A204.1 (cell line): ENCODE measurements around the gene RGN.
"Not testable (repeated sequence)": the region's sequence is repeated elsewhere in the genome, so short reads cannot be mapped to it uniquely, and the experiment has no call there.

Experiments used
- FAIRE-seq: peaks from 2 replicates; lab custom pipeline; 2012; peaks lifted over from hg19 to GRCh38; lab: Jason Lieb, UNC

Gene RGN

DNA sequence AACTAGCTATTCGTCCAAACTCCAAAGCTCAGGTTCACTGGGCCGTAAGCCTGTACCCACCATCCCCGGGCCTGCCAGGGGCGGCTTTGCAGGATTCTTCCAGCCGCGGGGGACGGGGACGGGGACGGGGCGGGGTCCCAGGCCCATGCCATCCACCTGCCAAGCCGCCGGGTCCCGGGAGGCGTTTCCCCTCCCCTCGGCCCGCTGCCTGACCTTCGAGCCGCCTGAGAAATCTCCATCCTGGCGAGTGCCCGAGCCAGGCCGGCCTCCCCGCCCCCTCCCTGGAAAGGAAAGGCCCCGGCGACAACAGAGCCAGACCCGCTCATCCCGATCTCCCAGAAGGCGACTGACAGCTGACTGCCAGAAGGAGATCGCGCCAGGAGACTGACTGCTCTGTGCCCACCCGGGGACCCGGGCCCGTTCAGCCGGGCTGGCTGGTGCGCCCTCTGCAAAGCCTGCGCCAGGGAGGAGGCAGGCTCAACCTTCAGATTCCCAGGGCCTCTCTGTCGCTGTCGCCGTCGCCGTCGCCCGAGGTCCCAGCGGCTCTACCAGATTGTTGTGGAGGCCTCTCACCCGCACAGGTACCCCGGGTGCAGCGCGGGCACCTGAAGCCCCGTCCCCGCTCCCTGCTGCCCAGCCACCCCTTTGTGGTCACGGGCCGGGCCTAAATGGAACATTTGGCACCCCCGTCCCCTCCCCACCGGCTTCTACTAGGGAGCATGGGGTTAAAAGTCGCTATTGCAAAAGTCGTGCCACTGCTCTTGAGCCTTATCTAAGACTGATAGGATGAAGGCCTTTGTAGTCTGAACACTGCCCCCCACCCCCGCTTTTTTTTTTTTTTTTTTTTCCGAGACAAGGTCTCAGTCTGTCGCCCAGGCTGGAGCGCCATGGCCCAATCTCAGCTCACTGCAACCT, at the start of gene RGN:
TSS of gene RGN (plus strand) at position 315 of the 915 bp plus-strand sequence. CDS start 2,702 bp downstream, outside the sequence.
- no peak for FAIRE-seq

DNA sequence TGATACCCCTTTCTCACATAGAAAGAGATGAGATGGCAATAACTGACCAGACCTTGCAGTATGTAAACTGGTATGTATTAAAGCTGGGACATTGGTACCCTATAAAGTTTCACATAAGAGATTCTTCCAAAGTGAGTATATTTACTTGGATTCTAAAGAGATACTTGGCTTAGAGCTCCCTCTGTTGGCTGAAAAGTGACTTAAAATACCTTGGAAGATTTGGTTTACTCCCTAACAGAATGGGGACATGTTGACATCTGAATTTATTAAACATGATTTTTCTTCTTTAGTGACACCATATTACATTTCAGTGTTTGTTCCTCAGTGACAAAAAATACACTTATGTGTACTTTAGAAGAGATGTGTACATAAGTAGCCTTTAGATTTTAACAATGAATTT, 47.9 kb upstream of the RGN start:
- FAIRE-seq: peak; percentile 98

DNA sequence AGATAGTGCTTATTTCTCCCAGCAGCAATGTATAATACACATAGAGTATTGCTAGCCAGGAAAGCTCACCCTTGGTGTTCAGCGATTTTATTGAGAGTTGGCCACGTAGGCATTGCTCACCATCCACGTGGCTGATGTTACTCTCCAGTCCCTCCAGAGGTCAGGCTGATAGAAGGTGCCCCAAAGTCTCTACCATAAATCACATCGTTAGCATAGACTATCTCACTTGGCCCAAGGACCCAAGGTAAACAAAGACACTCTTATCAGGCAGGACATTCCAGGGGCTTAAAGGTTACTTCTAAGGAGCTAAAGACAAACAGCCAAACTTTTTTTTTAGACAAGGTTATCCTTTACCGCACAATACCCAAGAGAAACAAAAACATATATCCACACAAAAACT, 30.3 kb upstream of the RGN start:
- no peak for FAIRE-seq

DNA sequence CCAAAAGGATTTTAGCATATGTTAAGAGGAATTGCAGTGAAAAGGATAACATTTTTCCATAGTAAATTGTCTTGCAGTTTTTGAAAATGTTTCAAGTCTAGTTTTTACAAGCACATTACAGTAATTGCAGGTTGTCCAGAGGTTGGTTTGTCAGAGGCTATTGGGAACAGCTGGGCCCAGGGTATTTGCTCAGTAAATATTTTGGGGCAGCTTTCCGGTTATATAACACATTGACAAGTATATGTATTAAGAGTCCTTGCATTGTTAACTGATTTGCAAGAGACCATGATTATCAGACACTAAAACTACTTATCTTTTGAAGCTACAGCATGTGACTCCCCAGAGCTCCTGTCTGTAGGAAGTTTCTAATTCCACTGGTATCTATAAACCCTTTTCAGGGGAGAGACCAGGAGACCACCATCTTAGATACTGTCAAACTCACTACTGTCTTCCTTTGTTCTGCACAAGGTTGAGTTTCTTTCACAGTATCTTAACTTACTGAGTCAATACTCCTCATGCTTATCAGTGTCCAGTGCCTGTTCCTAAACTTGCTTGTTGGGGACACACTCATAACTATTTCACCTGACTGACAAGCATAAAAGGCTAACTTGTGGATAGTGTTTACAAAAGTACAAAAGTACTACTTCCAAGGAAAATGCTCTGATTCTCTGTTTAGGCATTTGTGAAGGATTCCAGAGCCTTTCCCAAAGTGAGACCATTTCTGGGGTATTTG, 18.9 kb upstream of the RGN start:
- no peak for FAIRE-seq

DNA sequence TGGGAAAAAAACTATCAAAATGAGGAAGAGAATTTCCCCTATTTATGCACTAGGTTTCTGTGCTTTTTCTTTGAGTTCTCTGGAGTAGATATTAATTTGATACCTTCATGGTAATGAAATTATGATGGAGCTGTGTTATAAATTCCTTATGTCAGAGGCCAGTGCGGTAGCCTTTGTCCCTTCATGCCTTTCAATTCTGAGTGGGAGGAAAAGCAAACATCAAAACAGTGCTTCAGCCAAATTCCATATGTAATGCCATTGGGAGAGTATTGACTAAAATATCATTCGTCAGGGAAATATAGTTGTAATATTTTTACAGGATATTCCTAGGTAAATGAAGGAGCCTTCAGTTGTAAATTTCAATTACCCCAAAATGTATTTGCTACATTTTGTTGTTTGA, 17.5 kb upstream of the RGN start:
- FAIRE-seq: no peak

DNA sequence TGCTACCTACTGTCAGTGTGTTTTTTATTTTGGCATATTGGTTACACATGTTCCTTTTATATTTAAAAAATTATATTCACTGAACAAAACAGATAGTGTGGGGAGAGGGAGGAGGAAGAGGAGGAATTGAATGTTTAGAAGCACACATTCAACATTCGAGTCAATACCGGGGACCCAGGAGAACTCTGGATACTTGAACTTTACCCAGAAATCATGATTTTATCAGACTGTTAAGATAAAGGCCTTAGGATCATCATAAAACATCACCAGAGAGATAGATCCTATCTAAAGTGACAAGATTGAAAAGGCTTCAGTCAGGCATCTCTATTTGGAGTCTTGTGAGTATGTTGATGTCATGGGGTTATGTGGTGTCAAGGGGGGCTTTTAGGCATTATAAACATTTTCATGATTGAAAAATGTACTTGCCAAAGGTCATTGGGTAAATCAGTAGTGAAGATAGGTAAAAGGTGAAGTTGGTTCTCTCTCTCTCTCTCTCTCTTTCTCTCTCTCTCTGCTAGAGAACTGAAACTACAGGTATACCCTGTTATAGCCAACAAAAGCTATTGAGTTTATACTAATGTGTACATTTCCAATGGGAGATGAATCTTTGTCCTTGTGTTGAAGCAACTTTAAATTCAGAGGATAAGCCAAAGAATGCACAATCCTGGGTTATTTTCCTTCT, 16.9 kb upstream of the RGN start:
- FAIRE-seq: no peak

DNA sequence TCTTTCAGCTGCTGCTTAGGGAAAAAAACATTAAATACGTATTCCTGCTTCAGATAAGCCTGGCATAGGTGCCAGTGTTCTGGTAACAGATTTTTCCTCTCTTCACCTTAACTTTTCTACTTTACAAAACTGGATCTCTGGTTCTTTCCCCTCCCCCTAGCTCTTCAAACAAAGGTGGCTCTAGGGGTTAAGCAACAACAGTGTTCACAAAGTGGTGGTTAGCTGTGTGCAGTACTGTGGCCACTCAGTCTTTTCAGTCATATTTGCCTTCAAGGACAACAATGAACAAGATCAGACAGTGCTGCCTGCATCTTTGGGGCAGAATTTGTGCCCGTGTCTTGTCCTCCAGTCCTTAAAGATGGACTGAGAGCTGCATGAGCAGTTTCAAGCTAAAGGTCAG, 15.1 kb upstream of the RGN start:
- no peak for FAIRE-seq

DNA sequence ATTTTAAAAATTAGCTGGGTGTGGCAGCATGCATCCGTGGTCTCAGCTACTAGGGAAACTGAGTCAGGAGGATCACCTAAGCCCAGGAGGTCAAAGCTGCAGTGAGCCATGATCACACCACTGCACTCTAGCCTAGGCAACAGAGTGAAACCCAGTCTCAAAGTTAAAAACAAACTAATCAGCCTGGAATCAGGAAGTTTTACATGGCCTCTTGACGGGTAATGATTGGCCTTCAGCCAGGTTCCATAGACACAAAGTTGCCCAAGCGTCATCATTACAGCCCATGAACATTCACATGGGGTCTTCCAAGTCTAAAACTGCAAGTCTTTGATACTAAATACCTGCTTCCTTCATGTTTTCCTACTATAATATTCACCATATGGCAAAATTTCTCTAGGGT, 10.0 kb upstream of the RGN start:
- FAIRE-seq: no peak

DNA sequence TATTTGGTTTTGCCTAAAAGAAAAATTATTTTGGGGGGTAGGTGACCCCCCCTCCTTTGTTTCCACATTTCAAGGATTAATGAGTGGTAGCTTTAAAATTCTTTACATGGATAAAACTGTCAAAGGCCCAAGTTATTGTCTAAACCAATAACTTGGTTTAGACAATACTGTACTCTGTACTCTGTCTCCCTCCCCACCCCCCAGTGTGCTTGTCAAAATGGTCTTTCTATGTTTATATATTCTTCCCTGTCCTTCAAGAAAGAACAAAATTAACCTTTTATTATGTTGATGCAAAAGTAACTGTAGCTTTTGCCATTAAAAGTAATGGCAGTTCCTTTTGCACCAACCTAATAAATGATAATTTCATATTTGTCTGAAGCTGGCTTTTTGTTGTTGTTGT, 9.5 kb upstream of the RGN start:
- FAIRE-seq: no peak

DNA sequence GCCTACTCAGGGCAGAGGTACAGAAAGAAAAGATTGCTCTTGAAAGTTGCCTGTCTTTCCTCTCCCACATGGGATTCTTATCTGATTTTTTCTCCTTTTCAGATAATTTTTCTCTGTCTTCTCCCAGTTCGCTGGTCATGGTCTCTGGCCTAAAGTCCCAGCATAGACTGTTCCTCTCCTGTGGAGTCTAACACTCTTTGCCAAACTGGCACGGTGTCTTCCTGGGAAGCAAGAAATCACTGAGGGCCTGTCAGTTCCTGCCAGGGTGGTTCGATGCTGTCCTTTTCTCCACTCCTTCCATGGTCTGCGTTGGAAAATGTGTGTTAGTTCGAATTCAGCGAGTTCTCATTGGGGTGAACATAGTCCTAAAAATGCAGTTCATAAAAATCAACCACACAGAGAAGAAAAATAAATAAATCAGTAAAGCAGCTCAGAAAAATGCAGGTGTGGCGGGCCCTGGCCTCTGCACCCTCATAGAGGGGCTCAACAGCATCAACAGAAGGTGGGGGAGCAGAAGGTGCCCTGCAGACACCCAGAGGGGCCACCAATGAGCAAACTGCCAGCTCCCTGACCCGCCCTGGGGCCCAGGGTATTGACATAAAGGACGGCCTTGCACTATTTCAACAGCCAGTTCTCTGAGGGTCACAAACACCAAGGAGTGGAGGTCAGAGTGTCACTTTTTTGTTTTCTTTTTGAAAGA, 2.1 kb downstream of the RGN start:
- no peak for FAIRE-seq

DNA sequence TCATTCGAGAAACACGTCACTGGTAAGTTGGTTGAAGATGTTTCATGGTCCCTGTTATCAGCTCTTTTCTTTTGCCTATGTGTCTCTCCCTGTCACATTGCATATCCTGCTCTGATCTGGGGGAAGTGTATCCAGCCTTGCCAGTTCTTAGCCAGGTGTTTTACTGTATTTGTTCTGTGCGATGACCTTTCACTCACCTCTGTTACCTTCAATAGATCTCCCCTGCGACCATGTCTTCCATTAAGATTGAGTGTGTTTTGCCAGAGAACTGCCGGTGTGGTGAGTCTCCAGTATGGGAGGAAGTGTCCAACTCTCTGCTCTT, 2.6 kb downstream of the RGN start:
- FAIRE-seq: no peak

DNA sequence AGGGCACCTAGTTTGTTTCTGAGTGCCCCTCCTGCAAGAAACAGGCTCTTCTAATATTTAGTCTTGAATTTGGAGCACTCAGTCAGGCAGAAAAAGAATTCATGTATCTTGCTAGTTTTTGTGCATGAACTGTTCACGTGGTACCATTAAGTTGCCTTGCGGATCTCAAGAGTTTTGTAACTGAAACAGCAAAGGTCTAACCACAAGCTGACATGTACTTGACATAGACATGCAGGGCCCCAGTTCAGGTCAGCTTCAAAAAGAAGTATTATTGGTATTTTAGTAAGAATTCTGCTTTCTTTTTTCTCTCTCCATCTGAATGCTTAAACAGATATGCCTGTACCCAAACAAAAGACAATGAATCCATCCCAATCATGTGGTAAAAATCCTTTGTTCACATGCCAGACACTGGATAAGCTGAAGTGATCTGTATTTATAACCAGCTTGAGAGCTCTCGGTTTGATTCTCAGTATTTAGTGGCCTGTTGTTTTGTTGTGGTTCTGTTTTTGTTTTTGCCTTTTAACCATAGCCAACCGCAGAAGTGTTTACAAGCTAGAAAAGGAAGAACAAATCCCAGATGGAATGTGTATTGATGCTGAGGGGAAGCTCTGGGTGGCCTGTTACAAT, 13.0 kb downstream of the RGN start:
- no peak for FAIRE-seq

DNA sequence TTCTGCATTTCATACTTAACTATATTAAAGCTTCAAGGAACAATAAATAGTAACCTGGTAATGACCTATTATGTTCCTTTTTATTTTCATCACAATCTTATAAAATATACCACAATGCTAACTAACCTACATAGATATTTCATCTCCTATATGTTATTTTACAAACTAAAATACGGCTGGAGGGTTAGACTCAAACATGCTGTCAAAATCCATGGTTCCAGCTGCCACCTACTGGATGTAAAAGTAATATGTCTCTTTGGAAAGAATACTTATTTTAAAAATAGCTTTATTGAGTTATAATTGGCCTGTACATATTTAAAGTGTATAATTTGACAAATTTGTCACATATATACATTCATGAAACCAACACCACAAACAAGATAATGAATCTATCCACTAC, 15.0 kb downstream of the RGN start:
- FAIRE-seq: peak; percentile 99

DNA sequence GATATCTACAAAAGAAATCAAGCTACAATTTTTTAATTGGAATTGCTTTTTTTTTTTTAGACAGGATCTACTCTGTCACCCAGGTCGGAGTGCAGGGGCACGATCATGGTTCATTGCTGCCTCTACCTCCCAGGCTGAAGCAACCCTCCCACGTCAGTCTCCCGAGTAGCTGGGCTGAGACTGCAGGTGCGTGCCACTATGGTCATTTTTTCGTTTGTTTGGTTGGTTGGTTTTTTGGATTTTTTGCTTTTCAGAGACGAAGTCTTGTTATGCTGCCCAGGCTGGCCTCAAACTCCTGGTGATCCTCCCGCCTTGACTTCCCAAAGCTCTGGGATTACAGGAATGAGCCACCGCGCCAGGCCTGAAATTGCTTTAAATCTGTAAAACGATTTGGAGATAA, 15.6 kb downstream of the RGN start:
- FAIRE-seq: no peak

DNA sequence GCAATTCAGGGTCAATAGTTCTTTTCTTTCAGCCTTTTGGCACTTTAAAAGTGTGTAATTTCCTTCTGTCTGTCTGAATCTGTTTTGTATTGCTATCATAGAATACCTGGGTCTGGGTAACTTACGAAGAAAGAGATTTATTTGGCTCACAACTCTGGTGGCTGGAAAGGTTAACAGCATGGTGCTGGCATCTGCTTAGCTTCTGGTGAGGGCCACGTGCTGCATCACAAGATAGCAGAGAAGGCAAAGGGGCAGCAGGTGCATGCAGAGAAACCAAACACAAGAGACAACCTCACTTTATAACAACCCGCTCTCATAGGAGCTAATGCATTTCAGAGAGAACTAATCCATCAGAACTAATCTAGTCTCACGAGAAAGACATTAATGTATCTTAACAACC, 18.8 kb downstream of the RGN start:
- no peak for FAIRE-seq

DNA sequence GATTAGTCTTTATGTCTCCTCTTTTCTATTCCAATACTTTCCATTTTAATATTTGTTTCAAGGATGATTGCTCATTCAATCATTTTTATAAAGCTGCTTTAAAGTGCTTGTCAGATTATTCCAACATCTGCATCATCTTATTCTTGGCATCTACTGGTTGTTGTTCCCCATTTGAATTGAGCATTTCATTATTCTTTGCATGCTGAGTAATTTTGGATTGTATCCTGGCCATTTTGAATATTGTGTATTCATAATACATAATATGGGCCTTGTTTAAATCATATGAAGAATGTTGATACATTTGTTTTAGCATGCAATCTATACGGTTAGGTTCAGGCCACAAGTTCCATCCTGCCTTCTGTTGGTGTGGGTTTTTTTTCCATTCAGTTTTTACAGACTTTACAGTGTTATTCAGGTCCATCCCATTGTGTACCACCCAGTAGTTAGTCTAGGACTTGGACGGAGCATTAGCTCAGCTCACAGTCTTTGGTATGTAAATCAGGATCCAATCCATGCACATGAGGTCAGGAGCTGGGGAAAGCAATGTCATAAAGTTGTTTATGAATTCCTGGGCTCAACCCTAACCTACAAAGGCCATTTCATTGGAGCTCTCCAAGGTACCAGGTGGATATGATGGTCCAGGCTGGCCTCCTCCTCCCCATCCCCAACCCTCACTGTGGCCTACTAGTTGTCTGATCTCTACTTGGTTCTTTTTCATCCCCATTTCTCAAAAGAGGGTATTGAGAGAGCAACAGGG, 20.3 kb downstream of the RGN start:
- FAIRE-seq: no peak

DNA sequence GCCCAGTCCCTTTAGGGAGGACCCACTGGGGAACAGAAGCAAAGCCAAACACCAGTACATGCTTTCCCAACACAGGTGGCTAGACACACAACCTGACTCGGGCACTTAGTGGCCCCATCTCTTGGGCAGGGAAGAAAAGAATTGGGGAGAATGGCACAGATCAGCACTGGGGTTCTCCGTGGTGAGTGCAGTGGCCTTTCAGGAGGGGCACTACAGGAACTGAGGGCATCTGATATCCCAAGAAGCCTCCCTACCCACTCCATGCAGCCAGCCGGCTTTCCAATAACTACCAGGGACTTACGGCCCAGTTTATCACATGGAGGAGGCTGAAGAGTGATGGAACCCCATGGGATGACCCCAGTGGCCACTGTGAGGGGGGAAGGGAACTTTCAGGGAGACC, 23.0 kb downstream of the RGN start:
- FAIRE-seq: no peak

DNA sequence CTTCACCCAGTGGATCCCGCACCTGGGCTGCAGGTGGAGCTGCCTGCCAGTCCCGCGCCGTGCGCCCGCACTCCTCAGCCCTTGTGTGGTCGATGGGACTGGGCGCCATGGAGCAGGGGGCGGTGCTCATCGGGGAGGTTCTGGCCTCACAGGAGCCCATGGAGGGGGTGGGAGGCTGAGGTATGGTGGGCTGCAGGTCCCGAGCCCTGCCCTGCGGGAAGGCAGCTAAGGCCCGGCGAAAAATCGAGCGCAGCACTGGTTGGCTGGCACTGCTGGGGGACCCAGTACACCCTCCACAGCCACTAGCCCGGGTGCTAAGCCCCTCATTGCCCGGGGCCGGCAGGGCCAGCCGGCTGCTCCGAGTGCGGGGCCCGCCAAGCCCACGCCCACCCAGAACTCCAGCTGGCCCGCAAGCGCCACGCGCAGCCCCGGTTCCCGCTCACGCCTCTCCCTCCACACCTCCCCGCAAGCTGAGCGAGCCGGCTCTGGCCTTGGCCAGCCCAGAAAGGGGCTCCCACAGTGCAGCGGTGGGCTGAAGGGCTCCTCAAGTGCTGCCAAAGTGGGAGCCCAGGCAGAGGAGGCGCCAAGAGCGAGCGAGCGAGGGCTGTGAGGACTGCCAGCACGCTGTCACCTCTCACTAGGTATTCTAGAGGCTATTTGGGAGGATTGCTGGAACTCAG, 32.8 kb downstream of the RGN start:
- not testable (repeated sequence) for FAIRE-seq

DNA sequence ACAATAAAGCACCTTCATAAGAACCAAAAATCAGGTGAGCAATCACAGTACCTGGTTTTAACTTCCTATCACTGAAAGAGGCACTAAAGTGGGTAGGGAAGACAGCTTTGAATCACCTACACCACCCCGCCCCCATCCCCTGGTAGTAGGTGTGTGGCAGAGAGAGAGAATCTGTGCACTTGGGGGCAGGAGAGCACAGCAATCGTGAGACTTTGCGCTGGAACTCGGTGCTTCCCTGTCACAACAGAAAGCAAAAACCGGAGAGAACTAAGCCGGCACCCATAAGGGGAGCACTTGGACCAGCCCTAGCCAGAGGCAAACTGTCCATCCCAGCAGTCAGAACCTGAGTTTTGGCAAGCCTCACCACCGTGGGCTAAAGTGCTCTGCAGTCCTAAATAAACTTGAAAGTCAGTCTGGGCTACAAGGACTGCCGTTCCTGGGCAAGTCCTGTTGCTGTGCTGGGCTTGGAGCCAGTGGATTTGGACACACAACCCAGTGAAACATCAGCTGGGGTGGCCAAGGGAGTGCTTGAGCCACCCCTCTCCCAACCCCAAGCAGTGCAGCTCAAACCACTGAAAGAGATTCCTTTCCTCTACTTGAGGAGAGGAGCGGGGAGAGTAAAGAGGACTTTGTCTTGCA, 34.2 kb downstream of the RGN start:
- FAIRE-seq: no peak

DNA sequence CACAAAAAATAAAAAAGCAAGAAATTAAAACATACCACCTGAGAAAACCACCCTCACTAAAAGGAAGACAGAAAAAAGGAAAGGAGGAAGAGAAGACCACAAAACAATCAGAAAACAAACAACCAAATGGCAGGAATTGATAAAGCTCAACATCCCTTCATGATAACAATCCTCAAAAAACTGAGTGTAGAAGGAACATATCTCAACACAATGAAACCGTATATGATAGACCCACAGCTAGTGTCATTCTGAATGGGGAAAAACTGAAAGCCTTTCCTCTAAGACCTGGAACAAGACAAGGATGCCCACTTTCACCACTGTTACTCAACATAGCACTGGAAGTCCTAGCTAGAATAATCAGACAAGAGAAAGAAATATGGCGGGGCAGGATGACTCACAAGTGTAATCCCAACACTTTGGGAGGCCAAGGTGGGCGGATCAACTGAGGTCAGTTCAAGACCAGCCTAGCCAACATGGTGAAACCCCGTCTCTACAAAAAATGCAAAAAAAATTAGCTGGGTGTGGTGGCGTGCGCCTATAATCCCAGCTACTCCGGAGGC, 38.4 kb downstream of the RGN start:
- not testable (repeated sequence) for FAIRE-seq
